CD4-positive, alpha-beta T cell (primary cell): ENCODE data around the gene COL7A1. TPM values are rescaled to one million over a fixed set of nuclear protein-coding genes. Genes with fewer than 3 reads are reported as not detected.

Experiments
- ATAC-seq: fragments of 200-7000 bp; cut with Tn5 transposase; one replicate; pipeline ENCODE4 v1.10.0; 2022; ENCODE audit warnings: mild to moderate bottlenecking; ENCODE audit not compliant: poor library complexity
- CTCF ChIA-PET: fragments of 350-600 bp; sonication (Branson Sonifier 250); formaldehyde crosslinking; loops from one replicate; lab custom pipeline; 2021; ENCODE audit warnings: antibody characterized with exemption, inconsistent platforms; lab: Charles Lee
- POLR2A ChIA-PET: fragments of 350-600 bp; sonication (Branson Sonifier 250); formaldehyde crosslinking; loops from one replicate; lab custom pipeline; 2021; ENCODE audit warnings: antibody characterized with exemption, inconsistent platforms; lab: Charles Lee
- DNase-seq, 14 experiments: peaks; one replicate each; pipeline ENCODE4 v3.0.0-alpha.2; 2013 to 2020; ENCODE audit warnings: mixed read lengths in 2 of 14
- H3K27ac ChIP-seq, 2 donors: one replicate each; pipeline versions ENCODE4 v1.5.1 to v1.7.0; 2013; ENCODE audit warnings: low read length in 2 of 2, low read depth in 1 of 2, mild to moderate bottlenecking in 1 of 2
- H3K27me3 ChIP-seq, 2 experiments: 1 replicate in 1 of 2; 2 replicates in 1 of 2; pipeline versions ENCODE4 v1.6.1 to v1.7.0; 2013; ENCODE audit warnings: low read length in 2 of 2, control low read depth in 1 of 2, mild to moderate bottlenecking in 1 of 2, moderate library complexity in 1 of 2; ENCODE audit not compliant: insufficient read depth in 2 of 2, control insufficient read depth in 1 of 2
- H3K36me3 ChIP-seq: one replicate; pipeline ENCODE4 v1.6.1; 2013; ENCODE audit warnings: low read length, control low read depth; ENCODE audit not compliant: insufficient read depth
- H3K4me1 ChIP-seq: one replicate; pipeline ENCODE4 v1.6.1; 2013; ENCODE audit warnings: low read length, control low read depth; ENCODE audit not compliant: insufficient read depth
- H3K4me3 ChIP-seq: one replicate; pipeline ENCODE4 v1.5.1; 2013; ENCODE audit warnings: mild to moderate bottlenecking, low read length, moderate library complexity
- H3K9me3 ChIP-seq, 2 experiments: 1 replicate in 1 of 2; 2 replicates in 1 of 2; pipeline versions ENCODE4 v1.6.1 to v1.7.0; 2013; ENCODE audit warnings: low read length in 2 of 2, mild to moderate bottlenecking in 2 of 2, control low read depth in 1 of 2, moderate library complexity in 1 of 2; ENCODE audit not compliant: control insufficient read depth in 1 of 2, insufficient read depth in 1 of 2
- H3K27ac Mint-ChIP-seq: one replicate; pipeline ENCODE4 v1.8.0; 2020; ENCODE audit warnings: mixed read lengths
- H3K27me3 Mint-ChIP-seq: one replicate; pipeline ENCODE4 v1.8.0; 2021; ENCODE audit warnings: mixed read lengths
- H3K36me3 Mint-ChIP-seq: one replicate; pipeline ENCODE4 v1.8.0; 2021; ENCODE audit warnings: low read depth, mixed read lengths
- H3K4me1 Mint-ChIP-seq: one replicate; pipeline ENCODE4 v1.8.0; 2021; ENCODE audit warnings: low read depth, mixed read lengths
- H3K4me3 Mint-ChIP-seq: one replicate; pipeline ENCODE4 v1.8.0; 2020; ENCODE audit warnings: mild to moderate bottlenecking, mixed read lengths
- H3K9me3 Mint-ChIP-seq: one replicate; pipeline ENCODE4 v1.8.0; 2020; ENCODE audit warnings: mixed read lengths
- CTCF ChIP-seq: fragments of 200-600 bp; IDR thresholded peaks from one replicate; pipeline ENCODE4 v1.8.0; 2022; ENCODE audit warnings: antibody characterized with exemption, mild to moderate bottlenecking
- intact Hi-C, 2 experiments: fragments of 100-400 bp; cut with DNase I in 1 of 2; cut with micrococcal nuclease in 1 of 2; formaldehyde crosslinking; loops; one replicate each; pipeline versions ENCODE4 v1.15.1 to v1.9.0; 2023 to 2025; cut with DNase I, micrococcal nuclease
- total RNA-seq, 174 experiments: library from RNA in 2 of 174; stranded (reverse) in 2 of 174; gene quantifications; one replicate each; pipeline ENCODE4 v1.2.3 and lab custom pipeline; 2021 to 2026

The COL7A1 gene
- total RNA-seq, 2 experiments from 2014 or later = 0.73 to 0.93 TPM

DNA sequence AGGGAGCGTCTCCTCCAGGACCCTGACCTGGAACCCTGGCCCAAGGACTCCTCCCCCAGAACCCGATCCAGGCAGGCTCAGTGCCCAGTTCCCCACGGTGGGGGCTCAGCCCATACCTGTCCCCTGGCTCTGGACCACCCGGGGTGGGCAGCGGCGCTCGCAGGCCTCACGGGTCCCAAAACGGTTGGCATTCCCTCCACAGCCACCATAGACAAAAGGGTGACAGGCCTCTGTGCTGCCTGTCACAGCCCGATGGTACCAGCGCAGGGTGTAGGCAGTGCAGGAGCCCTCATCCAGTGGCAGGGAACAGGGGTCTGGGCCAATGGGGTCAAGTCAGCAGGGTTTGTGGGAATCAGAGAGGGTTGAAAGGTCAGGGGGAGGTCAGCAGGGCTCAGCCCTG lies 30.5 kb downstream of the COL7A1 start:
- no peak overlapping the region for H3K4me3 ChIP-seq
- Mint-ChIP-seq H3K27ac (no peak overlapping the region), H3K4me1 (no peaks in the 10 kb centered on the region), H3K27me3 (no peaks in the 10 kb centered on the region), H3K36me3 (no peaks in the 10 kb centered on the region), H3K9me3 (no peaks in the 10 kb centered on the region), H3K4me3 (no peak overlapping the region)
- intact Hi-C loops = no loop called here
- ChIA-PET CTCF (no interaction called here), POLR2A (no interaction called here)
- H3K4me1 ChIP-seq = peaks cover 9% of the 10 kb centered on the region
- DNase-seq = no peak
- no peaks in the 10 kb centered on the region for H3K27me3 ChIP-seq
- no peaks in the 10 kb centered on the region for H3K9me3 ChIP-seq
- no peak for ATAC-seq
- H3K36me3 ChIP-seq = no peaks in the 10 kb centered on the region
- no peak overlapping the region for H3K27ac ChIP-seq
- TF ChIP-seq CTCF = no peak

DNA sequence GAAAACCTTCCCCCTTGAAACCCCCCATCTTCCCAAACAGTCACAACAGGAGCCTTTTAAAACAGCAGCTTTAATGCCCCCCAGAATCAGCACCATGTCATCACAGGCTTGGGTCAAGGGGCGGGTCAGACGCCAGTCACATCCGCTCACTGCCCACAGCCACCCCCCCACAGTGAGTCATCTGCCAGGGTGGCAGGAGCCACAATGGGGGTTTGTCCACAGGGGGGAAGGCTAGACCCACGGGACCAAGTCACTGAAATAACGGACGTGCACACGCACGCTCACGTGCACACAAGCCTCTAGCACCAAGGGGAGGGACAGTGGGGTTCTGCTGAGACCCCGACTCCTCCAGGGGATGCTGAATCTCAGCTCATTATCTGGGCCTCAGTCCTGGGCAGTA lies 31.1 kb downstream of the COL7A1 start:
- Histone ChIP-seq H3K36me3 (no peaks in the 10 kb centered on the region), H3K4me1 (peaks cover 12% of the 10 kb centered on the region), H3K4me3 (no peak overlapping the region), H3K27ac (no peak overlapping the region), H3K27me3 (no peaks in the 10 kb centered on the region), H3K9me3 (no peaks in the 10 kb centered on the region)
- intact Hi-C loops = no loop called here
- Mint-ChIP-seq H3K36me3 (no peaks in the 10 kb centered on the region), H3K27me3 (no peaks in the 10 kb centered on the region), H3K9me3 (no peaks in the 10 kb centered on the region), H3K4me1 (no peaks in the 10 kb centered on the region), H3K27ac (no peak overlapping the region), H3K4me3 (no peak overlapping the region)
- POLR2A ChIA-PET = no interaction called here
- peak in 4 of 14 experiments; percentile 14 to 79 (median 63) for DNase-seq
- TF ChIP-seq CTCF = no peak
- CTCF ChIA-PET = no interaction called here
- peak; percentile 34 for ATAC-seq

DNA sequence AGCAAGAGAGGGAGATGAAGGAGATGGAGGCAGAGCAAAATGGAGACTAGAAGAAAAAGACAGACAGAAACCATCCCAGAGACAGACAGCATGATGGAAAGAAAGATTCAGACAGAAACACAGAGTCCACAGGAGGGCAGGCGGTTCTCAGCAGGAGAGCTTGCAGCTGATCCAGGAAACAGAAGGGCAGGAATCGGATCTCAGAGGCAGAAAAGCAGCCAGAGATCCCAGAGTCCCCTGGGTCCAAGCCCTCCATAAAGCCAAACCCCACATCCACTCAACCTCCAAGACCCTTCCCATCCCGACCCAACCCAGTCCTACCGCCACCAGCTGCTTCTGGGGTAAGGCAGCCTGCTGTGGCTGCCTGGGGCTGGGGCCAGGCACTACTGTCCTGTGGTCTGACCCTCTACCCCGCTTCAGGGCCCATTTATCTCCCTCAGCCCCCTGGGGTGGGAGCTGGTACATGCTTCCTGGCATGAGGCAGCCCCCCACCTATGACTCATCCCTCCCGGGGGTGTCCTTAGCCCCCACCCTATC lies 31.7 kb downstream of the COL7A1 start, which contains the start of gene UCN2:
UCN2 (minus strand) TSS at position 400 of the 537 bp plus-strand sequence. CDS start 657 bp downstream, outside the sequence.
- H3K36me3 Mint-ChIP-seq = no peaks in the 10 kb centered on the region
- Histone ChIP-seq H3K9me3 (no peaks in the 10 kb centered on the region), H3K4me3 (no peak within 1 kb of the TSS), H3K4me1 (peaks cover 14% of the 10 kb centered on the region), H3K36me3 (no peaks in the 10 kb centered on the region), H3K27me3 (no peaks in the 10 kb centered on the region), H3K27ac (no peak within 1 kb of the TSS)
- ATAC-seq (no peak), DNase-seq (no peak)
- ChIA-PET CTCF (no interaction called here), POLR2A (no interaction called here)
- peaks cover 5% of the 10 kb centered on the region for H3K4me1 Mint-ChIP-seq
- no peaks in the 10 kb centered on the region for H3K9me3 Mint-ChIP-seq
- H3K27me3 Mint-ChIP-seq = no peaks in the 10 kb centered on the region
- H3K27ac Mint-ChIP-seq = no peak within 1 kb of the TSS
- intact Hi-C loops = no loop called here
- no peak for TF ChIP-seq CTCF
- no peak within 1 kb of the TSS for H3K4me3 Mint-ChIP-seq
